Measurements from ENCODE around the gene CD226. TPM values are rescaled to one million over a fixed set of nuclear protein-coding genes. Genes with fewer than 3 reads are reported as not detected.

The CD226 gene
- total and polyA plus RNA-seq, 12 donors = 0.13 to 3.9 (median 1.7) TPM; not detected in 1

- Histone ChIP-seq H3K36me3 (replicated peaks in 1 of 2) (no peaks in the 10 kb centered on the region), H3K4me1 (replicated peaks in 1 of 2) (peaks cover 0 to 18% of the 10 kb centered on the region in 2 donors), H3K9me3 (replicated peaks in 1 of 3) (no peaks in the 10 kb centered on the region), H3K27ac (no peak overlapping the region), H3K4me3 (no peak overlapping the region), H3K27me3 (no peaks in the 10 kb centered on the region)
- intact Hi-C loops (cut with DNase I) = no loop called here
- no peak for DNase-seq
- 93 to 99% (median 96%) methylated on average over 5 of the region's 5 CpGs for WGBS, 4 donors
- no peak for TF ChIP-seq POLR2A (IDR thresholded peaks at IDR 0.05)
- TF ChIP-seq, protein P1, sequence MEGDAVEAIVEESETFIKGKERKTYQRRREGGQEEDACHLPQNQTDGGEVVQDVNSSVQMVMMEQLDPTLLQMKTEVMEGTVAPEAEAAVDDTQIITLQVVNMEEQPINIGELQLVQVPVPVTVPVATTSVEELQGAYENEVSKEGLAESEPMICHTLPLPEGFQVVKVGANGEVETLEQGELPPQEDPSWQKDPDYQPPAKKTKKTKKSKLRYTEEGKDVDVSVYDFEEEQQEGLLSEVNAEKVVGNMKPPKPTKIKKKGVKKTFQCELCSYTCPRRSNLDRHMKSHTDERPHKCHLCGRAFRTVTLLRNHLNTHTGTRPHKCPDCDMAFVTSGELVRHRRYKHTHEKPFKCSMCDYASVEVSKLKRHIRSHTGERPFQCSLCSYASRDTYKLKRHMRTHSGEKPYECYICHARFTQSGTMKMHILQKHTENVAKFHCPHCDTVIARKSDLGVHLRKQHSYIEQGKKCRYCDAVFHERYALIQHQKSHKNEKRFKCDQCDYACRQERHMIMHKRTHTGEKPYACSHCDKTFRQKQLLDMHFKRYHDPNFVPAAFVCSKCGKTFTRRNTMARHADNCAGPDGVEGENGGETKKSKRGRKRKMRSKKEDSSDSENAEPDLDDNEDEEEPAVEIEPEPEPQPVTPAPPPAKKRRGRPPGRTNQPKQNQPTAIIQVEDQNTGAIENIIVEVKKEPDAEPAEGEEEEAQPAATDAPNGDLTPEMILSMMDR (IDR thresholded peaks at IDR 0.05) = no peak
Measured at GRCh38 chr18:69946608-69947155, 991 bp downstream of the CD226 start.

GRCh38 chr18:69945220-69946114 is 2.2 kb downstream of the CD226 start:
- 91 to 96% (median 94%) methylated on average over 10 to 11 of the region's 11 CpGs for WGBS, 4 donors
- no peak for DNase-seq
- H3K9me3 ChIP-seq (replicated peaks in 1 of 3) = no peaks in the 10 kb centered on the region
- no peak overlapping the region for H3K27ac ChIP-seq
- intact Hi-C loops (cut with DNase I) = no loop called here
- H3K4me1 ChIP-seq (replicated peaks in 1 of 2) = peaks cover 0 to 18% of the 10 kb centered on the region in 2 donors
- H3K27me3 ChIP-seq = no peaks in the 10 kb centered on the region
- no peak for TF ChIP-seq POLR2A (IDR thresholded peaks at IDR 0.05)
- TF ChIP-seq, protein P1 (IDR thresholded peaks at IDR 0.05) = no peak
- no peaks in the 10 kb centered on the region for H3K36me3 ChIP-seq (replicated peaks in 1 of 2)
- H3K4me3 ChIP-seq = no peak overlapping the region

DNA sequence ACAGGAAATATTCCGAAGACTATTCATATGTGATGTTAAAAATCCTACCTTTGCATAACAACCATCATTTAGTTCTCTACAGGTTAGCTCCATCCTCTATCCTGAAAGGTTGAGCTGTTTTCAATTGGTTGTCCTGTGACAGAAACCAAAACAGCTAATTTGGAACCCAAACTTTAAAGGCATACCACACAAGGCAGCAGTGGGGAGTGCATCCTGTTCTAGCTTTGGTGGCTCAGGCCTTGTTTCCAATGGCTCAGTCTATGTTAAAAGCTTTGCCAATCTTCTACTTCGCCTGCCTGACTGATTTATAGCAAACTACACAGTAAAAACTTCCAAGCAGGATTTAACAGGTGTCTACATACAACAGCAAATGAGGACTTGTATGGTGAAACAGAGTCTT is 3.2 kb downstream of the CD226 start:
- WGBS, 4 donors = 93 to 98% (median 97%) methylated on average over 2 of the region's 2 CpGs
- H3K4me3 ChIP-seq = no peak overlapping the region
- H3K36me3 ChIP-seq (replicated peaks in 1 of 2) = no peaks in the 10 kb centered on the region
- H3K9me3 ChIP-seq (replicated peaks in 1 of 3) = no peaks in the 10 kb centered on the region
- H3K4me1 ChIP-seq (replicated peaks in 1 of 2) = peaks cover 0 to 18% of the 10 kb centered on the region in 2 donors
- intact Hi-C loops (cut with DNase I) = no loop called here
- no peak for DNase-seq
- TF ChIP-seq, protein P1 (IDR thresholded peaks at IDR 0.05) = no peak
- no peak for TF ChIP-seq POLR2A (IDR thresholded peaks at IDR 0.05)
- no peak overlapping the region for H3K27ac ChIP-seq
- H3K27me3 ChIP-seq = no peaks in the 10 kb centered on the region

DNA sequence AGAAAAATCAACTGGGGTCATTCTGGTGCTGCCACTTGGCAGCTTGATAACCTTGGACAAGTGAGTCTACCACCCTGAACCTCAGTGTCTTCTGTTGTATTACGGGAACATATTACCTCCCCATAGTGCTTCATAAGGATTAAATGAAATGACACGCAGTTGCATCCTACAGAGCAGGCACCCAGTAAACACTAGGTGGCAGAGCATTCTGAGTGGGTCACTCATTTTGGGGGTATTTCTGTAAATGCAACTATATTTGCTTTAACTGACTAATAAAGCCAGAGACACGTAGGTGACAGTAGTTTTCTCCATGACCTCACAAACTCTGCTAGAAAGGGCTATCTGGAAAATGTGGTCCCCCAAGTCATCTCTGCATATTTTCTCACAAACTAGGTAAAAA is 4.7 kb downstream of the CD226 start:
- Histone ChIP-seq H3K27ac (no peak overlapping the region), H3K4me1 (replicated peaks in 1 of 2) (peaks cover 0 to 7% of the 10 kb centered on the region in 2 donors), H3K4me3 (no peak overlapping the region), H3K27me3 (no peaks in the 10 kb centered on the region), H3K36me3 (replicated peaks in 1 of 2) (no peaks in the 10 kb centered on the region), H3K9me3 (replicated peaks in 1 of 3) (no peaks in the 10 kb centered on the region)
- DNase-seq = no peak
- intact Hi-C loops (cut with DNase I) = no loop called here
- 90 to 98% (median 95%) methylated on average over 3 of the region's 3 CpGs for WGBS, 4 donors
- TF ChIP-seq, protein P1 (IDR thresholded peaks at IDR 0.05) = no peak
- TF ChIP-seq POLR2A (IDR thresholded peaks at IDR 0.05) = no peak
